Purkinje cell (primary cell): ENCODE data around the gene USP51. TPM values are rescaled to one million over a fixed set of nuclear protein-coding genes. Genes with fewer than 3 reads are reported as not detected.

ENCODE experiments used
- polyA plus RNA-seq: library from polyadenylated mRNA; unstranded; fragments of >200 nt; fragmentation: Nextera tagmentation; gene quantifications from 2 replicates; pipeline ENCODE4 v1.2.1, GENCODE V29; 2014

USP51 gene
- 2.5 and 3.7 TPM in 2 replicates for polyA plus RNA-seq

GRCh38 chrX:55489314-55490009 is at the start of gene USP51:
Gene USP51 (minus strand): TSS chrX:55489848. CDS start chrX:55488939, 909 bp downstream.

GRCh38 chrX:55451990-55452832 is 37.4 kb downstream of the USP51 start, which contains the start of gene MAGEH1:
Gene MAGEH1 (plus strand): TSS chrX:55452127. CDS start chrX:55452375, 248 bp downstream.

Other genes starting within 250 kb of the USP51 start
- not detected in 2 replicates for gene PAGE3, start 224.9 kb downstream of the USP51 start, polyA plus RNA-seq
- gene MAGEH1, start 37.7 kb downstream of the USP51 start, polyA plus RNA-seq, result 88.6 and 128 TPM in 2 replicates
- gene FOXR2, start 133.6 kb upstream of the USP51 start, polyA plus RNA-seq, result not detected in 2 replicates
- gene RRAGB, start 227.9 kb upstream of the USP51 start, polyA plus RNA-seq, result 38.7 and 65.3 TPM in 2 replicates